Vagina (tissue), 2 donors: ENCODE results near the gene GABBR2. TPM values are rescaled to one million over a fixed set of nuclear protein-coding genes. Genes with fewer than 3 reads are reported as not detected.

Experiments used
- DNase-seq, 2 donors: peaks; one replicate each; pipeline ENCODE4 v3.0.0-alpha.2; 2017; ENCODE audit errors: extremely low spot score in 2 of 2
- H3K27ac ChIP-seq: fragments of 200-600 bp; sonication (generic); one replicate; pipeline ENCODE4 v1.5.1; 2019
- H3K27me3 ChIP-seq: fragments of 200-600 bp; sonication (generic); one replicate; pipeline ENCODE4 v1.5.1; 2019
- H3K36me3 ChIP-seq, 2 donors: fragments of 200-600 bp; sonication (generic); one replicate each; pipeline ENCODE4 v1.5.1; 2017 to 2019
- H3K4me1 ChIP-seq: fragments of 200-600 bp; sonication (generic); one replicate; pipeline ENCODE4 v1.5.1; 2019
- H3K4me3 ChIP-seq, 2 donors: fragments of 200-600 bp; sonication (generic); 1 replicate in 1 of 2; 2 replicates in 1 of 2; pipeline ENCODE4 v1.5.1; 2016 to 2019
- H3K9me3 ChIP-seq: fragments of 200-600 bp; sonication (generic); one replicate; pipeline ENCODE4 v1.5.1; 2019
- POLR2A ChIP-seq, 2 donors: fragments of 450-650 bp; IDR thresholded peaks; one replicate each; pipeline ENCODE4 v1.6.1; 2017; ENCODE audit warnings: antibody characterized with exemption in 2 of 2, mild to moderate bottlenecking in 2 of 2, moderate library complexity in 2 of 2
- POLR2AphosphoS5 ChIP-seq, 2 donors: sonication (generic); formaldehyde crosslinking; IDR thresholded peaks; one replicate each; pipeline ENCODE4 v1.9.0; 2017; ENCODE audit warnings: antibody characterized with exemption in 2 of 2, mild to moderate bottlenecking in 2 of 2, low read depth in 1 of 2; ENCODE audit not compliant: insufficient read depth in 1 of 2
- intact Hi-C: fragments of 100-400 bp; cut with DNase I; formaldehyde crosslinking; loops from one replicate; pipeline ENCODE4 v1.15.1; 2023
- total RNA-seq: library from RNA; depleted of rRNA; stranded (reverse); fragments of >200 nt; gene quantifications from one replicate; pipeline ENCODE4 v1.2.3, GENCODE V29; 2016
- TF ChIP-seq, protein P1 (sequence below), 3 experiments: fragments of 450-650 bp in 2 of 3; fragments of 200-600 bp in 1 of 3; sonication (generic) in 1 of 3; IDR thresholded peaks; one replicate each; pipeline ENCODE4 v1.5.1; 2017 to 2019; ENCODE audit warnings: antibody characterized with exemption in 3 of 3, mild to moderate bottlenecking in 2 of 3, moderate library complexity in 2 of 3

GABBR2 gene
- total RNA-seq, 1 donor from 2014 or later: not detected

DNA sequence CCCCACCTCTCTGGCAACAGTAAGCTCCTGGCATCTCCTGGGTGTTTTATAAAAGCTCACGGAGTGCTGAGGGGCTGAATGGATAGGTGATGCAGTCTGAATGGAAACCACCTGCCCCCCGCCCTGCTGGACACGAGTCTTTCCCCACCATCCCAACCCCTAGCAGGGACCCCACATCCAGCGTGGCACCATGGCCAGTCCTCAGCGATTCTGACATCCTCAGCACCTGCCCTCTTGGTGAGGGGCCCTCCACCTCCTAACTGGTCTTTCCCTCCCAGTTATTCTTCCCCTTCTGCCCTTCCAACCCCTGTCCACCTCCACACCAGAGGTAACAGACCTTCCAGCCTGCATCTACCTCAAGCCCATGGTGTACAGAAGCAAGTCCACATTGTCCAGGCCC lies 38.7 kb upstream of the GABBR2 start:
- H3K36me3 ChIP-seq: peaks cover 0 to 11% of the 10 kb centered on the region in 2 donors
- H3K4me3 ChIP-seq: no peak overlapping the region
- H3K27ac ChIP-seq: no peak overlapping the region
- TF ChIP-seq POLR2A (IDR thresholded peaks at IDR 0.05) (no peak), POLR2AphosphoS5 (IDR thresholded peaks at IDR 0.05; ENCODE audit: insufficient read depth in 1 of 2, low read depth in 1 of 2) (no peak)
- TF ChIP-seq, protein P1, sequence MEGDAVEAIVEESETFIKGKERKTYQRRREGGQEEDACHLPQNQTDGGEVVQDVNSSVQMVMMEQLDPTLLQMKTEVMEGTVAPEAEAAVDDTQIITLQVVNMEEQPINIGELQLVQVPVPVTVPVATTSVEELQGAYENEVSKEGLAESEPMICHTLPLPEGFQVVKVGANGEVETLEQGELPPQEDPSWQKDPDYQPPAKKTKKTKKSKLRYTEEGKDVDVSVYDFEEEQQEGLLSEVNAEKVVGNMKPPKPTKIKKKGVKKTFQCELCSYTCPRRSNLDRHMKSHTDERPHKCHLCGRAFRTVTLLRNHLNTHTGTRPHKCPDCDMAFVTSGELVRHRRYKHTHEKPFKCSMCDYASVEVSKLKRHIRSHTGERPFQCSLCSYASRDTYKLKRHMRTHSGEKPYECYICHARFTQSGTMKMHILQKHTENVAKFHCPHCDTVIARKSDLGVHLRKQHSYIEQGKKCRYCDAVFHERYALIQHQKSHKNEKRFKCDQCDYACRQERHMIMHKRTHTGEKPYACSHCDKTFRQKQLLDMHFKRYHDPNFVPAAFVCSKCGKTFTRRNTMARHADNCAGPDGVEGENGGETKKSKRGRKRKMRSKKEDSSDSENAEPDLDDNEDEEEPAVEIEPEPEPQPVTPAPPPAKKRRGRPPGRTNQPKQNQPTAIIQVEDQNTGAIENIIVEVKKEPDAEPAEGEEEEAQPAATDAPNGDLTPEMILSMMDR (IDR thresholded peaks at IDR 0.05): no peak
- H3K9me3 ChIP-seq: no peaks in the 10 kb centered on the region
- intact Hi-C loops: no loop called here
- H3K27me3 ChIP-seq: no peaks in the 10 kb centered on the region
- peak in 1 of 2 donors; percentile 82 for DNase-seq
- no peaks in the 10 kb centered on the region for H3K4me1 ChIP-seq

DNA sequence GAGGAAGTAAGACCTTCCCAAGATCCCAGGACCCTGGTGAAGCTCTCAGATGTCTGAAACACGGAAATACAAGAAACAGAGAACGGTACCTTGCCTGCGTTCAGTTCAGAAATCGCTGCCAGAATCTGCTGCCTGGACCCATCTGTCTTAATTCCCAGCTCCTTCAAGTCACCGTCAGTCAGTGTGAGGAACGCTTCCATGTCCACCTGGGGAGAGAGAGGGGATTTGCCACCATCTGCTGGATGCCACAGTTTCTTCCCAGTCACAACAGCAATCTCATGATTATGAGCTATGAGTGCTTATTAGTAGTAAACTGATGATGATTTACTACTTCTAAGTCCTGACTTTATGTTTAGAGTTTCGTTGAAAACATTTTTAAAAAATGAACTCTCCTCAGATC lies 36.7 kb upstream of the GABBR2 start:
- TF ChIP-seq POLR2AphosphoS5 (IDR thresholded peaks at IDR 0.05; ENCODE audit: insufficient read depth in 1 of 2, low read depth in 1 of 2) (no peak), POLR2A (IDR thresholded peaks at IDR 0.05) (no peak)
- TF ChIP-seq, protein P1 (IDR thresholded peaks at IDR 0.05): no peak
- peaks cover 0 to 11% of the 10 kb centered on the region in 2 donors for H3K36me3 ChIP-seq

DNA sequence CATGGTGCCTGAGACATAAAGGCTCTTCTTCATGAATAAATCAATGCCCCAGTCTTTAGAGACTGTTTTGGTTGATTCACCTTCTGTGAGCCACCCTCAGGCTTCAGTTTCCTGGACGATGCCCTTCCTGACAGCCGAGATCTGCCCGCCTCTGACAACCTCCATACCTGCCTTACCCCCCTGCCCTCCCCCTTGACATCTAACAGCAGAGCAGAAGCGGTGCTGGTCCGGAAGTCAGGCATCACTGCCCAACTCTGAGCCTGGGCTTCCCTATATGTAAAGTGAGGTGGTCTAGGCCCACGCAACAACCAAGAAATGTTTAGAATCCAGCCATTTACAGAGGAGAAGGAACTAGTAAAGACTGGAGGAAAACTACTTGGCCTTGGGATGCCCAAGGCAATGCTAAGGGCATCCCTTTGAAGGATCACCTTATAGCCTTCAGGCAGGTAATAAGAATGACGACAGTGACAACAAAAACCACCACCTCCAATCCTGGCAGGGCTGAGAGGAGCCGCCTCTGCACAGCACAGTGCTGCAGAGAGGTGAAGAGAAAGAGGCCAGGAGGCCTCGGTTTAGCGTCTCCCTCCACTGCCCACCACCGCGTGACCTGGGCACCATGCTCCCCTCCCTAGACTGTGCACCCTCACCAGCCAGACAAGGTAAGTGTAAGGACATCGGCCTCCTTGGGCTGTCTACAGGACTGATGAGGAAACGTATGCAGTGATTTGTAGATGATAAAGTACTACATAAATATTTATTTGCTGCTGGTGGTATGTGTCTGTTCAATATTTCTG lies 35.3 kb upstream of the GABBR2 start:
- Histone ChIP-seq H3K4me3 (no peak overlapping the region), H3K27me3 (no peaks in the 10 kb centered on the region), H3K9me3 (no peaks in the 10 kb centered on the region), H3K4me1 (no peaks in the 10 kb centered on the region), H3K36me3 (peaks cover 0 to 11% of the 10 kb centered on the region in 2 donors), H3K27ac (no peak overlapping the region)
- intact Hi-C loops: no loop called here
- TF ChIP-seq, protein P1 (IDR thresholded peaks at IDR 0.05): no peak
- no peak for TF ChIP-seq POLR2AphosphoS5 (IDR thresholded peaks at IDR 0.05; ENCODE audit: insufficient read depth in 1 of 2, low read depth in 1 of 2)
- TF ChIP-seq POLR2A (IDR thresholded peaks at IDR 0.05): no peak
- DNase-seq: peak in 1 of 2 donors; percentile 70

More for the DNA sequence above, 36.7 kb upstream of the GABBR2 start:
- intact Hi-C loops: no loop called here
- no peak overlapping the region for H3K27ac ChIP-seq
- DNase-seq: peak in 1 of 2 donors; percentile 31
- H3K4me3 ChIP-seq: no peak overlapping the region
- no peaks in the 10 kb centered on the region for H3K4me1 ChIP-seq
- no peaks in the 10 kb centered on the region for H3K9me3 ChIP-seq
- no peaks in the 10 kb centered on the region for H3K27me3 ChIP-seq

DNA sequence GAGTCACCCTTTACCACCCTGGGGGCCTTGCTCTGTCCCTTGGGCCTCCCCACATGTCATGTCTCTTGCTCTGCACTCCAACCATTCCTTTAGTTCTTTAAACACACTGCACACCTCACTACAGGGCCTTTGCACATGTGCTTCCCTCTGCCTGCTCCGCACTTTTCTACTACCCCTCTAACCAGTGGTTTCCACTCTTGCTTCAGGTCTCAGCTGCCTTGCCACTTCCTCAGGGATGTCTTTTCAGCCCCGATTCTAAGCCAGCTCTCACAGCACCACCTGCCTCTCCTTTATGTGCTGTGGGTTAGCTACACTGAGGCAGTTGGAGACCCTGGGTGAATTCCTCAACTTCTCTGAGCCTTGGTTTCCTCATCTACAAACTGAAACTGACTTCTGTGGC lies 34.6 kb upstream of the GABBR2 start:
- peaks cover 0 to 11% of the 10 kb centered on the region in 2 donors for H3K36me3 ChIP-seq
- no peaks in the 10 kb centered on the region for H3K27me3 ChIP-seq
- TF ChIP-seq, protein P1 (IDR thresholded peaks at IDR 0.05): no peak
- TF ChIP-seq POLR2AphosphoS5 (IDR thresholded peaks at IDR 0.05; ENCODE audit: insufficient read depth in 1 of 2, low read depth in 1 of 2) (no peak), POLR2A (IDR thresholded peaks at IDR 0.05) (no peak)
- H3K4me3 ChIP-seq: no peak overlapping the region
- no peaks in the 10 kb centered on the region for H3K9me3 ChIP-seq
- no peak overlapping the region for H3K27ac ChIP-seq
- no peaks in the 10 kb centered on the region for H3K4me1 ChIP-seq
- intact Hi-C loops: no loop called here
- DNase-seq: peak in 1 of 2 donors; percentile 58
